Skeletal muscle satellite cell (primary cell): Measurements from ENCODE around the gene PMPCA.
"Not testable (repeated sequence)": the region's sequence is repeated elsewhere in the genome, so short reads cannot be mapped to it uniquely, and the experiment has no call there.

ENCODE experiments used
- H3K27me3 ChIP-seq: 2 replicates; pipeline ENCODE4 v1.7.0; 2013; ENCODE audit warnings: low read length; ENCODE audit not compliant: control insufficient read depth, insufficient read depth
- H3K36me3 ChIP-seq: 2 replicates; pipeline ENCODE4 v1.7.0; 2013; ENCODE audit warnings: mild to moderate bottlenecking, control low read depth, low read length; ENCODE audit not compliant: insufficient read depth
- H3K4me1 ChIP-seq: 2 replicates; pipeline ENCODE4 v1.7.0; 2013; ENCODE audit warnings: low read length; ENCODE audit not compliant: control insufficient read depth, insufficient read depth
- H3K4me2 ChIP-seq: 2 replicates; pipeline ENCODE4 v1.7.0; 2013; ENCODE audit warnings: mild to moderate bottlenecking, low read length
- H3K4me3 ChIP-seq: 2 replicates; pipeline ENCODE4 v1.7.0; 2013; ENCODE audit warnings: low read length
- H3K9ac ChIP-seq: 2 replicates; pipeline ENCODE4 v1.7.0; 2013; ENCODE audit warnings: mild to moderate bottlenecking, low read depth, low read length, moderate library complexity
- H3K9me3 ChIP-seq: replicated peaks from 2 replicates; pipeline ENCODE4 v1.7.0; 2013; ENCODE audit warnings: mild to moderate bottlenecking, control low read depth, low read length

The PMPCA gene

GRCh38 chr9:136423432-136424146 lies 13.1 kb downstream of the PMPCA start:
- no peak overlapping the region for H3K4me3 ChIP-seq
- no peaks in the 10 kb centered on the region for H3K9me3 ChIP-seq
- H3K9ac ChIP-seq = no peak overlapping the region
- no peaks in the 10 kb centered on the region for H3K4me1 ChIP-seq
- peaks cover 59% of the 10 kb centered on the region for H3K36me3 ChIP-seq
- H3K4me2 ChIP-seq = no peak overlapping the region
- H3K27me3 ChIP-seq = no peaks in the 10 kb centered on the region

GRCh38 chr9:136424750-136425362 lies 14.4 kb downstream of the PMPCA start:
- Histone ChIP-seq H3K36me3 (peaks cover 60% of the 10 kb centered on the region), H3K4me1 (no peaks in the 10 kb centered on the region), H3K9ac (no peak overlapping the region), H3K4me3 (no peak overlapping the region), H3K27me3 (no peaks in the 10 kb centered on the region), H3K4me2 (no peak overlapping the region), H3K9me3 (no peaks in the 10 kb centered on the region)

DNA sequence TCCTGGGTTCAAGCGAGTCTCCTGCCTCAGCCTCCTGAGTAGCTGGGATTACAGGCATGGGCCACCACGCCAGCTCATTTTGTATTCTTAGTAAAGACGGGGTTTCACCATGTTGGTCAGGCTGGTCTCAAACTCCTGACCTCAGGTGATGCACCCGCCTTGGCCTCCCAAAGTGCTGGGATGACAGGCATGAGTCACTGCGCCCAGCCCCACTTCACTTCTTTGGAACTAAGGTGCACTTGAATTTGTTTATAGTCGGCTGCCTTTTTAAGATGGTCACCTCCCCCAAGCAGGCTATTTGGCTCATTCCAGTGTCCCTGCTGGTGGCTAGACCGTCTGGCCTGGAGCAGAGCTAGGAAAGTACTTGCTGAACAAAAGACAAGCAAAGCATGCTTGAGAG lies 14.9 kb downstream of the PMPCA start:
- H3K9ac ChIP-seq, H3K27me3 ChIP-seq: not testable (repeated sequence)
- peaks cover 63% of the 10 kb centered on the region for H3K36me3 ChIP-seq

GRCh38 chr9:136426787-136427186 lies 16.3 kb downstream of the PMPCA start:
- no peak overlapping the region for H3K4me2 ChIP-seq
- H3K4me3 ChIP-seq = no peak overlapping the region
- H3K36me3 ChIP-seq = peaks cover 60% of the 10 kb centered on the region
- no peak overlapping the region for H3K9ac ChIP-seq
- H3K9me3 ChIP-seq = no peaks in the 10 kb centered on the region
- no peaks in the 10 kb centered on the region for H3K4me1 ChIP-seq
- H3K27me3 ChIP-seq = no peaks in the 10 kb centered on the region

More for the DNA sequence above, 14.9 kb downstream of the PMPCA start:
- not testable (repeated sequence) for H3K9me3 ChIP-seq, H3K4me2 ChIP-seq, H3K4me1 ChIP-seq, H3K4me3 ChIP-seq

GRCh38 chr9:136429075-136429628 lies 18.7 kb downstream of the PMPCA start:
- Histone ChIP-seq H3K36me3 (peaks cover 42% of the 10 kb centered on the region), H3K4me3 (no peak overlapping the region), H3K4me2 (no peak overlapping the region), H3K27me3 (no peaks in the 10 kb centered on the region), H3K9me3 (no peaks in the 10 kb centered on the region), H3K4me1 (no peaks in the 10 kb centered on the region), H3K9ac (no peak overlapping the region)

DNA sequence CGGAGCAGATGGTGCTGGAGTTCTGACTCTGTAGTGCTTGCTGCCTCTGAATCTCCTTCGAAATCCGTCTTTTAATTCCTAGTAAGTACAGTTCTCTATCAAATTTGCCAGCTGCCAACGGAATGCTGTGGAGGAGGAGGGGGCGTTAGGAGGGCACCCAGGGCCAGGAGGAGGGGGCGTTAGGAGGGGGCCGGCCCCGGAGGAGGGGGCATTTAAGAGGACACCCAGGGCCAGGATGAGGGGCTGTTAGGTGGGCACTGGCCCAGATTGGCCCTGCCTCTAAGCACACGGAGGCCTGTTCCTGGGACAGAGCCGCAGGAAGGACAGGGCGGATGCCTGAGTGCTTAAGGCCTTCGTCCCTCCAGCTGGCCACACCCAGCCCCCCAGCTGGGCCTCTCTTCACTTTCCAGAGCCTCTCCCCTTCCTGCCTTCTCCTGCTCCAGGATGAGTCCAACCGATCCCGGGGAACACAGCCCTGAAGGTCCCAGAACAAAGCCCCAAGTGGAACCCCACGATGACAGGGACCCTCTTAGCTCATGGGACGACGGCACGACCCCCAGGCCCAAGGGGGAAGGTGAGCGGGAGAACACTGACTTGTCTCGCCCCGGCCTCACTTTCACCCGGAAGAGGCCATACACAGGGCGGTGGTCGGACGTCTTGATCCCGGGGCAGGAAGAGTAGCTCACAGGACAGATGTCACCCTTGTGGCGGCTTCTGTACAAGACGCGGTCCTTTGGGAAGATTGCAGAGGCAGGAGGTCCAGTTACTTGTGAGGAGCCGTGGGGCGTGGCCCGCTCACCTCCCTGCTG lies 19.4 kb downstream of the PMPCA start:
- Histone ChIP-seq H3K27me3 (no peaks in the 10 kb centered on the region), H3K9ac (no peak overlapping the region), H3K4me1 (no peaks in the 10 kb centered on the region), H3K9me3 (no peaks in the 10 kb centered on the region), H3K4me2 (no peak overlapping the region), H3K4me3 (no peak overlapping the region), H3K36me3 (peaks cover 35% of the 10 kb centered on the region)

DNA sequence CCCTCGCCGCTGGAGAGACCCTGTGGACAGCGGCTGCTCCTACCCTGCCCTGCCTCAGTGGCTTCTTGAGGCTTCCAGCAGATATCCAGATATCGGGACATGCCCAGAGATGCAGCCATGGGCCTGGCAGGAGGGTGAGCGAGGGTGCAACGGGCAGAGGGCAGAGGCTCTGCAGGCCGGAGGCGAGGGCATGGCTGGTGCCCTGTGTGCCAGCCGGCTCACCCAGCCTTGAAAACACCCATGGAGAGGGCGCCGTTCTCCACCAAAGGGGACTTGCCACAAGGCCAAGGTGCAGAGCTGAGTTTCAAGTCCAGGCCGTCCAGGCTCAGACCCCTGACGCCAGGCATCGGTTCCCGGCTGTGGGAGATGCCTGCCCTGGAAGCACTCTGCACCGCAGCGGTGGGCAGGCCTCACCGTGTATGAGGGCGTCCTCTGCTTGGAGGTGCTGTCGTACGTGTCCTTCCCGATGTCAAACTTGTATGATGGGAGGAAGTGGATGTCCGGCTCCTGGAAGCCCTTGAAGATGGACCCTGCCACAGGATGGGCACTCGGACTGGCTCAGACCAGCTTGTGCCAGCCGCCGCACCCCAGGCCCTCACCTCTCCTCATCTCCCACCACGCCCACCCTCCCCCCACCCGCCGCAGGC lies 20.3 kb downstream of the PMPCA start:
- Histone ChIP-seq H3K9me3 (no peaks in the 10 kb centered on the region), H3K27me3 (no peaks in the 10 kb centered on the region), H3K36me3 (peaks cover 36% of the 10 kb centered on the region), H3K4me1 (no peaks in the 10 kb centered on the region), H3K4me2 (no peak overlapping the region), H3K4me3 (no peak overlapping the region), H3K9ac (no peak overlapping the region)

DNA sequence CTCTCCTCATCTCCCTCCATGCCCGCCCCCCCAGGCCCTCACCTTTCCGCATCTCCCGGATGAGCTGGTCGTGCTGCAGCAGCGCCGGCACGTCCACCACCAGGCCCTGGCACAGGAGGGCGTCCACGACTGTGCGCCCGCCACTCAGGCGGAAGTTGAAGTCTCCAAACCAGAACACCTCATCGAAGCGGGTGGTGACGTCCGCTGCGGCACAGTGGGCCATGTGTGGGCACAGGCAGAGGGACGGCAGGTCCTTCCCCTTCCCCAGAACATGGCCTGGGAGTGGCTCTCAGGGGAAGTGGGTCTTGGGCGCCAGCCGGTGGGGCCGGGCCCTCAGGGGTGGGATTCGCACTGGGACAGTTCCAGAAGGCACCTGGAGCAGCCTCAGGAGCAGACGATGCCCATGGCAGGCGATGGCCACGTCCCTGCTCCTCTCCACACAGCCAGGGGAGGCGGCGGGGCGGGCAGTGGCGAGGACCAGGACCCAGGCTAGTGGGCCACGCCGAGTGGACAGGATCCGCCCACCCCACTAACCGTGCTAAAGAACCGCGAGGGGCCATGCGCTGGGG lies 21.4 kb downstream of the PMPCA start:
- Histone ChIP-seq H3K9ac (no peak overlapping the region), H3K36me3 (peaks cover 44% of the 10 kb centered on the region)

GRCh38 chr9:136432591-136432990 lies 22.1 kb downstream of the PMPCA start:
- peaks cover 47% of the 10 kb centered on the region for H3K36me3 ChIP-seq
- H3K4me3 ChIP-seq = no peak overlapping the region
- no peak overlapping the region for H3K4me2 ChIP-seq
- no peak overlapping the region for H3K9ac ChIP-seq
- no peaks in the 10 kb centered on the region for H3K27me3 ChIP-seq
- H3K4me1 ChIP-seq = peaks cover 14% of the 10 kb centered on the region
- no peaks in the 10 kb centered on the region for H3K9me3 ChIP-seq

More for the DNA sequence above, 21.4 kb downstream of the PMPCA start:
- Histone ChIP-seq H3K4me3 (no peak overlapping the region), H3K27me3 (no peaks in the 10 kb centered on the region), H3K4me1 (peaks cover 7% of the 10 kb centered on the region), H3K4me2 (no peak overlapping the region), H3K9me3 (no peaks in the 10 kb centered on the region)

GRCh38 chr9:136433043-136433715 lies 22.7 kb downstream of the PMPCA start:
- H3K27me3 ChIP-seq = no peaks in the 10 kb centered on the region
- no peak overlapping the region for H3K9ac ChIP-seq
- H3K4me3 ChIP-seq = no peak overlapping the region
- peaks cover 47% of the 10 kb centered on the region for H3K36me3 ChIP-seq
- H3K9me3 ChIP-seq = no peaks in the 10 kb centered on the region
- H3K4me1 ChIP-seq = peaks cover 20% of the 10 kb centered on the region
- no peak overlapping the region for H3K4me2 ChIP-seq
